IPS DF 19.7 (cell line): ENCODE data around the gene POU2F2.
"Not testable (repeated sequence)": the region's sequence is repeated elsewhere in the genome, so short reads cannot be mapped to it uniquely, and the experiment has no call there.

ENCODE experiments used
- DNase-seq: peaks from one replicate; pipeline ENCODE4 v3.0.0-alpha.2; 2013; ENCODE audit warnings: low read depth, low spot score

POU2F2 gene

DNA sequence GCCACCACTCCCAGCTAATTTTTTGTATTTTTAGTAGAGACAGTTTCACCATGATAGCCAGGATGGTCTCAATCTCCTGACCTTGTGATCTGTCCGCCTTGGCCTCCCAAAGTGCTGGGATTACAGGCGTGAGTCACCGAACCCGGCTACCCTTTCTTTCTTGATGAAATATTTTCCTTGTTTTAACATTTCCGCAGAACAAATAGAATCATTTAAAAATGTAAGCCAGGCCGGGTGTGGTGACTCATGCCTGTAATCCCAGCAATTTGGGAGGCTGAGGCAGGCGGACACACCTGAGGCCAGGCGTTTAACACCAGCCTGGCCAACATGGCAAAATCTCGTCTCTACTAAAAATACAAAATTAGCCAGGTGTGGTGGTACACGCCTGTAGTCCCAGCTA, 32.0 kb downstream of the POU2F2 start:
- DNase-seq: not testable (repeated sequence)

DNA sequence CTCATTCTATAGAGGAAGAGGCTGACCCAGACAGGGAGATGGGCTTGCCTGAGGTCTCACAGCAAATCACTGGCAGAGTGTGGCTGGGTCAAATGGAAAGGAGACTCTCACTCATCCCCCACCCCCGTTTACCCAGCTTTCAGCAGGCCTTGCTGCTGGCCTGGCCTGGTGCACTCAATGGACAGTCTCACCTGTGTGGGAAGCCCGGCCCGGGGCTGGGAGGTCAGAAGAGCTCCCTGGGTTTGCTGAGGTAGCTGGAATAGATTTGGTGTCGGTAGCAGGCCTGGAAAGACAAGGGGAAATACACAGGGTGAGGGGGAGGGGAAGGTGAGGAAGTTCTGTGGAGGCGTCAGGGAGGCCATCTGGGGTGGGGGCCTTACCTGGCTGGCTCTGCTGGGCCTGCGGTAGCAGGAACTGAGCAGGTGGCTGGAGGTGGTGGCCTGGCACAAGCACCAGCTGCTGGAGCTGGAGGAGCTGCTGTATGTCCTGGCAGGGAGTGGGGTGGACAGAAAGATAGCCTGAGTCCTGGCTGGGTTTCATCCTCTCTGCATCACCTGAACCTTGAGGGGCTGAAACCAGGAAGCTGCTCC, 32.8 kb downstream of the POU2F2 start:
- DNase-seq: no peak

DNA sequence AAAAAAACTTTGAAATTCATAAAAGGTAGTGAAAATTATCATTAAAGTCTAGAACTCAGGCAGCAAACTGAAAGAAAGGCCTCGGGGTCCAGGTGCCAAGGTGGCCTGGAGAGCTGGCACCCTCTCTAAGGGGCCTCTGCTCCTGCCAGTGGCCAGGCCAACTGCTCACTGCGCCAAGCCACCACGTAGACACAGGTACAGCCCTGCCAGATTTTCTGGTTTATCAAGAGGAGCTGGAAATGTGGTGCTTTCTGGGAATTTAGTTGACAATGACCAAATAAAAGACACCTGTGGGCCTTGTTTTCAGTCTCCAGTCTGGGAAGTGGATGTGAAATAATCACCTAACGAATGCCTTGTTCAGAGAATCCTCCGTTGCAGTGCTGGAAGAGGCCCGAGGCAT, 33.5 kb downstream of the POU2F2 start:
- DNase-seq: no peak

DNA sequence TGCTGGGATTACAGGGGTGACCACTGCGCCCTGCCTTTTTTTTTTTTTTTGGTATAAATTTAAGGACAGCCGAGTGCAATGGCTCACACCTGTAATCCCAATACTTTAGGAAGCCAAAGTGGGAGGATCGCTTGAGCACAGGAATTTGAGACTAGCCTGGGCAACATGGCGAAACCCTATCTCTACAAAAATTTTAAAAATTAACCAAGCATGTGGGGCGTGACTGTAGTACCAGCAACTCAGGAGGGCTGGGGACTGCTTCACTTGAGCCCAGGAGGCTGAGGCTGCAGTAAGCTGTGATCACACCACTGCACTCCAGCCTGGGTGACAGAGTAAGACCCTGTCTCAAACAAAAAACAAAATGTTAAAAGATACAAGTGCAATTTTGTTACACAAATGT, 34.8 kb downstream of the POU2F2 start:
- no peak for DNase-seq

DNA sequence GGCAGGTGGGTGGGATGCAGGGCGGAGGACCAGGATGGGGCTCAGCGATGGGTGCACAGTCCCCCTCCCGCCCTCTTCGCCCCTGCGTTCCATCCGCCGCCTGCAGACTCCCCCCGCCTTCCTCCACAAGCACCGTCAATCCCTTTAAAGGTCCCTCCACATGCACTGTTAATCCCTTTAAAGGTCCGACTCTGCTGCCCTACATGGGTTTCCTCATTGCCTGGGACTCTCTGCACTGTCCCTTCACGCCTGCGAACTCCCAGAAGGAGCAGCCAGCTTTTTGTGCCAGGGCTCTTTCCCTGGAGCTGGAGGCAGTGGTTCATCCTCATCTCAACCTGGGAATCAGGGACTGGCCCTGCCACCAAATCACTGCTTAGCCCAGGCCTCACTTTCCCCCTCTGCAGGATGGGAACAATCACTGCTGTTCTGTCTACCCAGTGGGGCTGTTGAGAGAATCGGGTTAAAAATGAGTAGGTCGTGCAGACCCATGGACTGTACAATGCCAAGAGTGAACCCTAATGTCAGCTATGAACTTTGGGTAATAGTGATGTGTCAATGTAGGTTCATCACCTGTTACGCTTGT, 35.9 kb downstream of the POU2F2 start:
- DNase-seq: no peak

DNA sequence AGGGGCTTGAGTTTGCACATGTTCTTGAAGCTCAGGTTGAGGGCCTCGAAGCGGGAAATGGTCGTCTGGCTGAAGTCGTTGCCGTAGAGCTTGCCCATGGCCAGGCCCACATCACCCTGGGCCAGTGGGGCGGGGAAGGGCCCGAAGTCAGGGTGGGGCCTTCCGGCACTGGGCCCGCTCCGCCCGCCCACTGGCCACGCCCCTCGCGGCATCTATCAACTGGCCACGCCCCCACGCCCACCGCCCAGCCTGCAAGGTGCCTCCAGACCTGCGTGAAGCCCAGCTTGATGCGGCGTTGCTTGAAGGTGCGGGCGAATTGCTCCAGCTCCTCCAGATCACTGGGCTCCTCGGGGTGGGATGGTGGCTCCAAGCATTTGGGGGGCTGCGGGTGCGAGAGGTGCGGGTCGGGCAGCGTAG, 36.4 kb downstream of the POU2F2 start:
- no peak for DNase-seq

DNA sequence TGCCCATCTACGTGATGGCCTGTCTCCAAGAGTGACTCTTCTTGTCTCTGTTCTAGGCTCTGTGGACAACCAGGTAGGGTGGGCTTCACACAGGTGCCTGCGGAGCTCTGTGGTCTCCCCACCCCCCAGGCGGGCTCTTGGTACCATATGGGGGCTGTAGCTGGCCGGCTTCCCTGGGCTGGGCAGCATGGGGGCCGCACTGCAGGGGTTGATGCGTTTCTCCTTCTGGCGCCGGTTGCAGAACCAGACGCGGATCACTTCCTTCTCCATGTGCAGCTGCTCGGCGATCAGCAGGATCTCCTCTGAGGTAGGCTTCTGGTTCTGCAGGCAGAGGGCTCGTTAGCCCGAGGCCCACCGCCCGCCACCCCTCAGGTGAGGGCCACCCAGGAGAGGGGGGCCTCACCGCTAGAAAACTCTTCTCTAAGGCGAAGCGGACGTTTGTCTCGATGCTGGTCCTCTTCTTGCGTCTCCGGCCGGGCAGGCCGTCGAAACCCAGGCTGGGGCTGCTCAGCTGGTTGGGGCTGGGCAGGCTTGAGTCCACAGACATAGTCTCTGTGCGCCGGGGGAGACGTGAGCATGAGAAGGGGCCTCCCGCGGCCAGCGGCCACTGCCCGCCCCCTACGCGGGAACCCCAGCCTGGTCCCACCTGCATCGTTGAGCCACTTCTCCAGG, 37.0 kb downstream of the POU2F2 start:
- DNase-seq: no peak

DNA sequence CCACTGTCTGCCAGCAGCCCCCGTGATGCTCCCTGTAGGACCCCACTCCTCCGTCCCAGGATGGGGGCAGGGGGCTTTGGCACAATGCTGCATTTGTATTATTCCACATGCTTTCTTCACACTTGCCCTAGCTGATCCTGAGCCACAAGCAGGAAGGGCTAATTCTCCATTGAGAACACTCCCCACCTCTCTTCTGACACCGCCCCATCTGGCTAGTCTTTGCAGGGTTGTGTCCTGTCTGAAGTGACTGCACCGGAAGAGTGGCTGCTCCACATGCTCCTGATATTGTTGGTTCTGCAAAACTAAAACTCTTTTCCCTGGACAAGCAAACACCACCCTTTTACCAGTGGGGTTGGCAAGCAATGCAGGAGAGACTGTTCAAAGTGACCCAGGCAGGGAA, 38.3 kb downstream of the POU2F2 start:
- no peak for DNase-seq

DNA sequence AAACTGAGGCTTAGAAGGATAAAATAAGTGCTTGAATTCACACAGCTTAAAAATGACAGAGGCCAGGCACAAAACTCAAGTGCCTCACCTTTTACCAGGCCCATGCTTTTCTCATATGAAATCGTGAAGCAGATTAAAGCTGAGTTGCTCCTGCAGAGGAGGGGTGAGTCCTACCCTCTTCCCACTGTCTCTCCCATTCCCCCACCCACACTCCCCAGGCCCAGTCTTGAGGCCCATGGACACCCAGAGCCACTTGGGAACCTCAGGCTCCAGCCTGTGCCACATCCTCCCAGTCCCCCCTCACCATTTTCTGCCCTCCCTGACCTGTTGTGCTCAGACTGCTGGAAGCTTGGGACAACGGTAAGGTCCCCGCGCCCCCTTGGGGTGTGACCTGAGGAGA, 38.7 kb downstream of the POU2F2 start:
- DNase-seq: no peak

DNA sequence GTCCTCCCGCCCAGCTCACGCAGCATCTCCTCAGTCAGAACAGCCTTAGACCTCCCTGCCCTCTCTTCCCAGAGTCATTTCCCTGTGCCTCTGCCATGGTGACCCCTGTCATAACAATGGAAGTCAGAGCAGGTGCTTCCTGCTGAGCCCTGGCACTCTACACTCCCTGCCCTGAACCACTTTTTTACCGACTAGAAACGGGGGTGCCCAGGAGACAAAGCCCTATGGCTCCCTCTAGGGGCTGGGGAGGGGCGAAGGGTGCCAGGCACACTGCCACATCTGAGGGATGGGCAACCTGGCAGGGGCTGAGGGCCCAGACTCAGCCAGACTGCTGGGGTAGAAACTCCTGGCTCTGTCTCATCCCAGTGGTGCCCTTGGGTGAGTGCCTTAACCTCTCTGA, 39.9 kb downstream of the POU2F2 start:
- no peak for DNase-seq

DNA sequence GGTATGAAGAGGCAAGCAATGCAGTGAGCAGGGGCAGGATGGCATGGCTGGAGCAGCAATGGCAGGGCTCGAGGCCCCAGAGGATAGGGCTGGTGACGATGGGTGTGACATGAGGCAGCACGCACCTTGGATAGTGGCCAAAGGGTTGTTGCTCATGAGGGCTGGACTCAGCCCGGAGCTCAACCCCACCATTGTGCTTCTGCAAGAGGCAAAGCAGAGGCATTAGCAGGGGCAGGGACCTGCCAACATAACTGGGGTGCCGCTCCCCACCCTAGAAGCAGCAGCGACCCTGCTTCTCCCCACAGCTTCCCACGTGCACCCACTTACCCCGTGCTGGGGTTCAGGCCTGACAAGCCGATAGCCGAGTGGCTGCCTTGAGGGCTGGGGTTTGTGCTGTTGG, 40.5 kb downstream of the POU2F2 start:
- DNase-seq: no peak

DNA sequence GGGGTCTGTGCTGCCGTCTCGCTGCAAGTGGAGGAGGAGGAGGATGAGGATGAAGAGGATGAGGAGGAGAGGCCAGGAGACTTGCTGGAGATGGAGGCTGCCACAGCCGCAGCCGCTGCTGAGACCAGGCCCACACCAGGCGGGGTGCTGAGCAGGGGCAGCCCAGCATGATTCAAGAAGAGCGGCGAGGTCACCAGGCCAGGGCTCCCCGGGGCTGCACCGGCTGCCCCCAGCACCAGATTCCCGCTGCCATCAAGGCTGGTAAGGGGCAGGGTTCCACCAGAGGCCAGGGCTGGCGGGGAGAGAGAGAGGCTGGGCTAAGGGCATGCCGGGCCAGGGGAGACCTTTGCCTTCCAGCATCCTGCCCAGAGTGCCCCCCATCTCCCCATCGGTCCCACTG, 40.9 kb downstream of the POU2F2 start:
- DNase-seq: no peak

DNA sequence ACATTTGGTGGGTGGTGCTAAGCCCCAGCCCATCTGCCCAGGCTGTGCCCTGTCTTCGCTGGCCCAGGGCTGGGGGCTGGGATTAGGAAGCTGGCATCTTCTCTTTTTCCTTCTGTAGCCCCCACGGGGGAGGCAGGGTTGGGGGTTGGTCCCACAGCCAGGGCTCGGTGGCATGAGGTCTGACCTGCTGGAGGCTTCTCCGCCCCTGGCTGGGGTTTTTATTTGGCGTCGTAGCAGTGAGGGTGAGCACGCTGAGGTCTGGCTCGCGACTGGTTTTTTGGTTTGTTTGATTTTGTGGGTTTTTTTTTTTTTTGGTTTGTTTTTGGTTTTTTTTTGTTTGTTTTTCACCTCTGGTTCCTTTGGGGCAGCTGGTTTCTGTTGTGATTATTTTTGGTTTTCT, 41.6 kb downstream of the POU2F2 start:
- DNase-seq: no peak

DNA sequence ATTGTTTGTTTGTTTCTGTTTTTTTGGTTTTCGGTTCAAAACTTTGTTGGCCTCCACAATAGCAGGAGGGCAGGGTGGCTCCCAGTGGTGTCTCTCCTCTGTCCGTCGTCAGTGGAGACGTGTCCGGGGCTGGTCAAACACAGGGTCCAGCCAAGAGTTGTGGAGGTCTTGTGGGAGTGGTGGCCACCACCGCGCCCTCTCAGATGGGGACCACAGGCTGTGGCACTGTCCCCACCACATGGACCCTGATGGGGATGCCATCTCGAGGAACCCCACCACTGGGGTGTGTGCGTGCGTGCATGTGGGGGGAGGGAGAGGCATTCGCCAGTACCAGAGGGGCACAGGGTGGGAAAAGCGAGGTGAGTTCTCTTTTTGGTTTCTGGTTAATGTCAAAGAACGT, 42.5 kb downstream of the POU2F2 start:
- no peak for DNase-seq

DNA sequence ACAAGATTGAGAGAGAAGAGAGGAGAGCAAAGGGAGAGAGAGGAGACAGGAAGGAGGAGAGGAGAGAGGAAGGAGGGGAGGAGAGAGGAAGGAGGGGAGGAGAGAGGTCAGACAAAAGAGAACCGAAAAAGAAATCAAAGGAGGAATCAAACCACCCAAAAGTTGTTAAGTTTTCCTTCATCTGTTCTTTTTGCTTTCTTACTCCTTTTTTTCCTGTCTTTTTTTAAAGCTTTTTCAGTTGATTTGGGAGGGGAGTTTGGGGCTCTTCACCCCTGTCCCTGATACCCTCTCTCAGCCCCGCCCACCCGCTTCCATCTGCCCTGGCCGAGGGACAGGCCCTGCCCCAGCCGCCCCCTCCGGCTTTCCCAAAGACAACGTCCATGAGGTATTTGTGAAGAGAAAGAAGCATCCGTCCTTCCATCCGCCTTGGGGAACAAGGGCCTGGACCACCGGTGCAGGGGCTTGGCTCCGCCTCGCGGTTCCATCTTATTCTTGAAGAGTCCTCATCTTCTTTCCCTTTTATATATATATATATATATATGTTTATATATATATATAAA, 43.0 kb downstream of the POU2F2 start:
- no peak for DNase-seq

DNA sequence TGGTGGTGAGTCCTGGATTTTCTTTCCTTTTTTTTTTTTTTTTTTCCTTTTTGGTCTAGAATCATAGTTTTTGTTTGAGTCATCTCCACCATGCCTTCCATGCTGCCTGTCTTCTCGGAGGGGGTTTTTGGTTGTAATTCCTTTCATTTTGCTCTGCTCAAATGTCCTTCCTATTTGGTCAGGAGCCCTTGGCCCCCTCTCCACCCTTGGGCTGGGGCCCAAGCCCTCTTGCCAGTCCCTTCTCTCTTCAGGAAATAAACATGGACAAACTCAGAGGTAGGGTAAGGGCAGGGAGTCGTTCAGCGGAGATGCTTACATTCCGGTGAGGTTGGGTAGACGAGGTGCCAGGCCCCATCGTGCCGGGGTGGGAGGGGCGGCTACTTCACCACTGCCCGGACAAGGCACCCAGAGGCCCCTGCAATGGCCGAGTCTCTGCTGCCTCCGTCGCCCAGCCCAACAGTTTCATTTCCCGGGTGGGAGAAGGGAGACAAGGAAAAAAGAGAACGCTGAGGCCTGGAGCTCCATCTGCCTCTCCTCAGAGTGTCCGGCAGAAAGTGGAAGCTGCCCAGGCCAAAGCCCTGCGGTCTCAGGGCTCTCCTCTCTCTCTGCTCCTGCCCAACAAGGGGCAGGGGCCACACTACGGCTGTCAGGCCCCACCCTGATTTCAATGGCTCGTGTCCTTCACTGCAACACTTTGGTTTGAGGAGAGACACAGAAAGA, 43.6 kb downstream of the POU2F2 start:
- DNase-seq: no peak

DNA sequence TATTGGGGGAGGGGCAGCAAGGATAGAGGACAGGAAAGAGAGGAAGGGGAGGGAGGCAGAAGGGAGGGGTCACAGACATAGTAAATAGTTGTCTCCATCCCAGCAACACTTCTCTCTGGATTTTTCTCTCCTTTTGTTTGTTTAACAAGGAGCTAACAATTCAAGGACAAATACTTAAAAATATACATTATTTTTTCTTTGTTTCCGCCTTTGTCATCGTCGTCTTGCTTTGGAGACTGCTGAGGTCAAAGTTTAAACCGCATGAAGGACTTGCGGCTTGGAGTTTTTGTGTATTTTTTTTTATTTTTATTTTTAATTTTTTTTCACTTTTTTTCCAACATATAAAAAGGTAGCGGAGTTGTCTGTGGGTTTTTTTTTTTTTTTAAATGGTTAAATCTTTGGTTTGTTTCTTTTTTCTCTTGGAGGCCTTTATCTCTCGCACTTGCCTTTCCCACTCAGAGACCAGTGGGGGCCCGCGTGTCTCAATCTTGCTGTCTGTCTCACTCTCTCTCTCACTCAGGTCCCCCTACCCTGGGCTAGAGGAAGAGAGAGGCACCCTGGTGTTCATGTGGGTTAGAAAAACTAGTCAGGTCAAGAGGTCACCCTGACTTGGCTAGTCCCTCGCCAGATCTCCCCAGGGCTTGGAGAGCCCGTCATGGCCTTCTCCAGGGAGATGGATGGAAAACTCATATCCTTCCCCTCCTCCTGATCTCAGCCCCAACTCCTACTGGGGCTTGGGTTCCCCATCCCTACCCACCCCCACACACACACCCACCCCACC, 45.3 kb downstream of the POU2F2 start:
- no peak for DNase-seq

DNA sequence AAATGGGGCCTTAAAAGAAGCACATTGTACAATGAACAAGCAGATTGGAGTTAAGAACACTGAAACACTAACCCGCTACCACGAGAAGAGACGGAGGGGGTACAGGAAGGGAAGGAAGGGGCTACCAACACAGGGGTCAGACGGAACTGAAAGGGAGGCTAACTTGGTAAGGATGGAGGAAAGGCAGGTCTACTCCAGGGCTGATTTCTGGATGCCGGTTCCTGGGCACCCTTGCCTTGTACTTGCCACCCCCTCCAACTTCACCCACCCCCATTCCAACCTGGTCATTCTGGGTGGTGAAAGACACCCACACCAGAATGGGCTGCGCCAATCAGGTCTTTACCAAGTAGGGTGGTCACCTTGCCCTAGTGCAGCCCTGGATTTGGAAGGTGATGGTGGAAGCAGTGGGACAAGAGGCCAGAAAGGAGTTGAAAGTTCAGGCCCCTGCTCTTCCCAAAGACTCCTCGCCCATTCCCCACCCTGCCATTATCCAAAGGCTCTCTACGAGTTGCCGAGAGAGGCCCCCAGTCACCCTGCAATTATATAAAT, 46.0 kb downstream of the POU2F2 start:
- no peak for DNase-seq

DNA sequence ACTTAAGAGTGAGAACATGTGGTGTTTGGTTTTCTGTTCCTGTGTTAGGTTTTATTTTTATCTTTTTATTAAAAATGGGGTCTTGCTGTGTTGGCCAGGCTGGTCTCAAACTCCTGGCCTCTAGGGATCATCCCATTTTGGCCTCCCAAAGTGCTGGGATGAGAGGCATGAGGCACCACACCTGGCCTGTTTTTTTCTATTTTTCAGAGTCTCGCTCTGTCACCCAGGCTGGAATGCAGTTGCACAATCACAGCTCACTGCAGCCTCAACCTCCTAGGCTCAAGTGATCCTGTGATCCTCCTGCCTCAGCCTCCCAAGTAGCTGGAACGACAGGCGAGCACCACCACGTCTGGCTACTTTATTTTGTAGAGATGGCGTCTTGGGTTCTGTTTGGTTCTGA, 48.7 kb downstream of the POU2F2 start:
- no peak for DNase-seq

DNA sequence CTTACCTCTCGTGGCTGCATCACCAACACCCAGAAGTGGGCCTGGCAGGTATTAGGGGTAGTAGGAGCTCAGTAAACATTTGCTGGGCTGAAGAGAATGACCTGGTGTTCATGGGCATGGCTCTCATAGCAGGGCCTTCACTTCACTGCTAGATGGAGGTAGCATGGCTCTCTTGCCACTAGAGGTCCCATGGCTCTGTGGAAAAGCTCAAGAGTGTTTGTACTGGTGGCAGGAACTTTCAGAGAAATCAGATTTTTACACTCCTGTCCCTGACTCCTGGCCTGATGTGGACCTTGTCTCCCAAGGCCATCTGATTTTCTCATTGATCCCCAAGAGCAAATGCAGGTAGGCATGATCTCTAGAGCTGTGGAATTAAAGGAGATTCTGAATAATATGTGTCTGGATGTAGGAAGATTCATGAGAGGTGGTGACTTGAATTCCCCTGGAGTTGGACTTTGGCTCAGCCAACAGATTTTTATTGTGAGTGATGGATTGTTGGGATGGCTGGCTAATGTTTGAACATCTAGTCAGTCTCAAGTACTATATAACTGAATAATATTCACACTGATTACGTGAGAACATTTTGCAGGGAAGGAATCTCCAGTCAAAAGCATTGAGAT, 50.6 kb downstream of the POU2F2 start:
- no peak for DNase-seq

DNA sequence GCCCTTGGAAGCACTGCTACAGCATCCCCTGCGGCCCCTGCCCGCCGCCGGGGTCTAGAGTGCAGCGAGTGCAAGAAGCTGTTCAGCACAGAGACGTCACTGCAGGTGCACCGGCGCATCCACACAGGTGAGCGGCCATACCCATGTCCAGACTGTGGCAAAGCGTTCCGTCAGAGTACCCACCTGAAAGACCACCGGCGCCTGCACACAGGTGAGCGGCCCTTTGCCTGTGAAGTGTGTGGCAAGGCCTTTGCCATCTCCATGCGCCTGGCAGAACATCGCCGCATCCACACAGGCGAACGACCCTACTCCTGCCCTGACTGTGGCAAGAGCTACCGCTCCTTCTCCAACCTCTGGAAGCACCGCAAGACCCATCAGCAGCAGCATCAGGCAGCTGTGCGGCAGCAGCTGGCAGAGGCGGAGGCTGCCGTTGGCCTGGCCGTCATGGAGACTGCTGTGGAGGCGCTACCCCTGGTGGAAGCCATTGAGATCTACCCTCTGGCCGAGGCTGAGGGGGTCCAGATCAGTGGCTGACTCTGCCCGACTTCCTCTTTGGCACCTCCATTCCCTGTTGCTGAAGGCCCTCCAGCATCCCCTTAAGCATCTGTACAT, 51.4 kb downstream of the POU2F2 start:
- no peak for DNase-seq
